Activated CD4-positive, CD25-positive, alpha-beta regulatory T cell treated with anti-CD3 and anti-CD28 coated beads, Interleukin-2, amount 50 U/mL, for 72 hours (primary cell): ENCODE results near the gene ENTR1.

Experiments
- DNase-seq: peaks from one replicate; pipeline ENCODE4 v3.0.0; 2021

The ENTR1 gene

DNA sequence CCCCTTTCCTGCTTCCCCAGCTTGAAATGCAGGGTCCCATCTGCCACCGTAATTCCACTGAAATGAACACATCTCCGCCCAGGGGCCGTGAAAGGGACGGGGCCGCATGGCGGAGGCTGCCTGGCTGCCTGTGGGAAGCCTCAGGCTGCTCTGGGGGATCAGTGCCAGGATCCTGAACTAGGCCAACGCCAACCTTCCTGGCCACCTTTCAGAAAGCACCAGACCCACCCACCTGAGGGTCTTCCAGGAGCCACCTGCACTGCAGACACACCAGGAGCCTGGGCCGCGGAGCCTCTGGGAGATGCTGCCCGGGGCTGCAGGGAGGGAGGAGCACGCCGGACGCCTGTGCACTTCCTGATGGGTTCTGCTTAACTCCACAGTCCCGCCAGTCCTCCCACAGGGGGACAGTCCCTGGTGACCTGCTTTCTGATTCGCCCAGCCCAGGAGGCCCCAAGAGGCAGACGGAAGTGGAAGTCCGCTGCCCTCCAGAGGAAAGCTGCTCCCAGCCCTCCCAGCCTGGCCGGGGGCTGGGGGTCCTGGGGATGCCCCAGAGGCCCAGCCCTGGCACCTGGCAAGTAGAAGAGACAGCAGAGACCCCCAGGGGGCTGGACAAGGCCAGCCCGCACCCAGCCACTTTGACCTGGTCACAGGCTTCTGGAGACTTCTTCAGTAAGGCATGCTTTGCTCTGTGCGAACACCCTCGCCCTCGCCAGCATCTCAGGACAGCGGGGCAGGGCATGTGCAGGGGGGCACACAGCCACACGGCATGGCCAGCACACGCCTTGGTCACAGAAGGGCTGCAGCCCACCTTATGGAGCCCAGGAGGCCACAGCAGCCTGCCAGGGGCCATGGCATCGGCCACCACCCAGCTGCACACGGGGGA, 36.9 kb downstream of the ENTR1 start, which contains the start of gene CARD9:
Gene CARD9, minus strand, starts transcription at position 370 of the 883 bp plus-strand sequence. CDS start 1,591 bp downstream, outside the sequence.
- DNase-seq: no peak

DNA sequence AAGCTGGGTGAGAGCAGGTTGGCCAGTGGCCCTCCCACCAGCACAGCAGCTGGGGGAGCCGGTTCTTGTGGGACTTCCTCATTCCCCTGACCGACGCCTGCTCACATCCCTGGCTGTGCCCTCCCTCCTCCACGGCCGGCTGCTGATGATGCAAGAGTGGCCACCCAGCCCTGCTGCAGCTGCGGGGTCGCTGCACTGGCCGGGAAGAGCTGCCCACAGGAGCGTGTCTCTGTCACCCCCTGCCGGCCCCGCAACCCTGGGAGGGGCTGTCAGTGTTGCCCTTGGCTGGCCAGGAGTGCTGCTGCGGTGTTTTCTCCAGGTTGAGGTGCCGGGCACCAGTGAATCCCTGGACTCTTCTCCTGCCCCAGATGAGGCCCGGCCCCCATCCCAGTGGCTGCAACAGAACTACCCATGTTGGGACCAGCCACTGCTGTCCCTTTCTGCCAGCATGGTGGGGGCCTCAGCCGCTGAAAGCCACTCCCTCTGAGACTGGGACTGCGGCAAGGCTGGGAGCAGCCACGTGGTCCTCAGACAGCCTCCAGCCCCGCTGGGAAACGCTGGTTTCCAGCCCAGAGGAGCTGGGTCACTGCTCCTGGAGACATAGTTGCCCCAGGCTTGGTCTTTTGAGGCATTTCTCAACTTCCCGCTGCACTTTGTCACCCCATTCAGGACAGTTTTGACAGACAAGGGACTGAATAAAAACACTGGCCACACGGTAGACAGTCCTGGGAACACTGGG, 37.7 kb downstream of the ENTR1 start:
- DNase-seq: no peak

DNA sequence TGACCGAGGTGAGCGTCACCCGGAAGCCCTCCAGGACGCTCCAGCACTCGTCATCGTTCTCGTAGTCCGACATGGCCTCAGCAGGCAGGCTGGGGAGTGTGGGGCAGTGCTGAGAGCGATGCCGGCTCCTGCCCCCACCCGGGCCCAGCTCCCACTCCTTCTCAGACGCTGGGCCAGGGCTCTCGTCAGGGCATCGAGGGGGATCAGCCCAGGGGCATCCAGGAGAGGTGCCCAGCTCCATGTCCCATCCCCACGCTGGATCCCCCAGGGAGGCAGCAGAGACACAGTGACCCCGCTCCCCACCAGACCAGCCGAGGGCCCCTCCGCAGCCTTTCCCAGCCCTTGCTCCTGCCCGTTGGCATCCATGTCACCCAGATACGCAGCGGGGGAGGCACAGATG, 38.4 kb downstream of the ENTR1 start:
- DNase-seq: no peak

DNA sequence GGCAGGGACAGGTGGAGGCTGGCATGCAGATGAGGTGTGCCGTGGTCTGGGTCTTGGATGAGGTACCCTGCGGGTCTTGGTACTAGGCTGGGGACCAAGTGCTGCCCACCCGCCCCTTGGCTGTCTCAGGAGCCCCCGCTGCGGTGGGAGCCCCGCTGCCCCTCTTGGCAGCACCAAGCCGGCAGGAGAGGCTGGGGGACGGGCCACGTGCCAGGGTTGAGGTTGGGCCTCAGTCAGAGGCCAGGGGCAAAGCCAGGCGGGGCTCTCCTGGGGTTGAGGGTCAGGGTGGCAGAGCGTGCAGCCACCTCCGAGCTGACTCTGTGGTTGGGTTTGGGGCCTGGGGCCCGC, 38.9 kb downstream of the ENTR1 start:
- no peak for DNase-seq

DNA sequence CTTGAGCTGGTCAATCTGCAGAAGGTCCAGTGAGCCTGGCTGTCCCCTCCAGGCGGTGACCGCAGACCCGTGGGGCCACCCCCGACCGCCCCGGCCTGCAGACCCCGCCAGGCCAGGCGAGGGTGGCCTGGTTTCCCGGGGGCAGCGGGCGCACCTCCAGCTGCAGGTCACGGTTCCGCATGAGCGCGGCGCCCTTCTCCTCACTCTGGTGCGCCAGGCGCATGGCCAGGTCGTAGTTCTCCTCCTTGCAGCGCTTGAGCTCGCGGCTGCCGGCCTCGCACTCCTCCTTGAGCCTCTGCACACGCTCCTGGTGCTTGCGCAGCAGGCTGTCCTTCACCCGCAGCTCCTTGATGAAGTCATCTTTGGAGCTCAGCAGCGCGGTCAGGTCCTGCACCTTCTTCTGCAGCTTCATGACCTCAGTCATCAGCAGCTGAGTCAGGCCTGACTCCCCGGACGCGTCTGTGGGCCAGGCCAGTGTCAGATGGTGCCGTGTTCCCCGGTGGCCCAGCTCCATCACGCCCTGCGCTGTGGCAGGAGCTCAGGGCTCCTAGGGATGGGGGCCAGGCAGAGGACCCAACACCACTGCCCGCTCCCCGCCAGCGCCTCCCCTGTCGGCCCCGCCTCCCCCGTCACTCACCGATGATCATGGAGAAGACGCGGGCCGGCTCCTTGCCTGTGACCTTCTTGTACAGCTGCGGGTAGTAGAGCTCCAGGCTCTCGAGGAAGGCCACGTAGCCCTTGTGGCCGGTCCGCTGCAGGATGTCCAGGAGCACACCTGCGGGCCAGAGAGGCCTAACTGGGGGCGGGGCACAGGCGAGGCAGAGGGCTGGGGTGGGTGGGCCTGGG, 39.5 kb downstream of the ENTR1 start:
- DNase-seq: no peak

DNA sequence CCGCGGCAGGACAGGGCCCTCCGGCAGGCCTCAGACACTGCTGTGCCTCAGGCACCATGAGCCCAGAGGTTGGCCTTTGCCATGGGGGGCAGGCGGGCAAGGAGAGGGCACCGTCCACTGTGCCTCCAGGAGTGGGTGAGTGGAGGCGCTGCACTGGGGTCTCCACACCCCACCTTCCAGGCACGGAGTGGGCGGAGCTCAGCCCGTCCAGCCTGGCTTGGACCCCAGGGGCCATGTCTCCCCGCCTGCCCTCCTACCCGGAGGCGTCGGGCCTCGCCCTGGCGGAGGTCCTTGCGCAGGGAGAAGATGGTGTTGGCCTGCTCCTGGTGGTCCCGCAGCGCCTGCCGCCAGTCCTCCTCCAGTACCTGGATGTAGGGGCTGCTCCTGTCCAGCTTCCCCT, 40.4 kb downstream of the ENTR1 start:
- DNase-seq: no peak

DNA sequence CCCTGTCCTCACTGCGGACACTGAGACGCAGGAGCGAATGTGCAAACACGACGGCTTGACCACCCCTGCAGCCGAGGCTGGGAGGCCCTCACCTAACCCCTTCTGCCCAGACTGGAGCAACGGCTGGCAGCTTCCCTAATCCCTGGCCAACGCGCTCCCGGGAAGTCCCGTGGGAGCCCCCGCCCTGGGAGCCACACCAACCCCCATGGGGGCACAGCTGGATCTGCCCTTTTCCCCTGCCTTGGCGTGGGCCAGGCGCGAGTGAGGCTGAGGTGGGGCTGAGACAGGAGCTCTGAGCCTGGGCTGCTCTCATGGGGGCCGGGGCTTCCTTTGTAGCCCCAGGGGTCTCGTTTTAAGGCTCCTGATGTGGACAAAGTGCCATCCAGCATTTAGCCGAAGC, 42.2 kb downstream of the ENTR1 start:
- no peak for DNase-seq

DNA sequence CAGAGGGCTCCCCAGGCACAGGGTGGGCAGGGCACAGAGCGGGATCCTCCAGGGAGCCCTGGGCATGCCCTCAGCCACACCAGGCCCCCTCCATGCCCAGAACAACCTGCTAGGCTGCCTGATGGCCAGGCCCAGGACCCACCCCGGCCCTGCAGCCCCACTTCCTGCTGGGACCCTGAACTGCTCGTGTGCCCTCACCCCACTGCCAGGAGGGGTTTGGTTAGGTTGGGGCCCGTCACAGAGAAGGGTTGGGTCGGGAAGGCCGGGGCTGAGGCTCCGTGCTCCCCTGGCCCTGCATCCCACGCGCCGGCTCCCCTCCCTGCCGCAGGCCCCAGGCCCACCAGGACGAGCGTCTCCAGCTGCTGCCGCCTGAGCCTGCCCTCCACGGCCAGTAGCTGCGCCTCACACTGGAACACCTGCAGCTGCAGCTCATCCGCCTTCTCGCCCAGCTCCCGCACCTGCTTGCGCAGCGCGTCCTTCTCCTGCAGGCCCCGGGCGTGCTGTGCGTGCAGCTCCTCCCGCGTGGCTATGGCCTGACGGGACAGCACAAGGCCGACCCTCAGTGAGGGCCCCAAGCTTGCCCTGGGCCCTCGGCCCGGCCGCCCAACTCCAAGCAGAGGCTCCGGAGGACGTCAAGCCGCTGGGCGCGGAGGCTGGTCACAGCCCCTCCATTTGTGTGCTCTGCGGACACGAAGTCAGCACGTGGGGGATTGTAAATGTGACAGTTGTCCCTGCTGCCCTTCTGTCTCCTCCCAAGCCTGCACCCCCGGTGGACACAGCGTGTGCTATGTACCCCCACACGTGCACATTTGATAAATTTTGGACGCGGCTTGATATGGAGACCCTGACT, 42.9 kb downstream of the ENTR1 start:
- DNase-seq: no peak

DNA sequence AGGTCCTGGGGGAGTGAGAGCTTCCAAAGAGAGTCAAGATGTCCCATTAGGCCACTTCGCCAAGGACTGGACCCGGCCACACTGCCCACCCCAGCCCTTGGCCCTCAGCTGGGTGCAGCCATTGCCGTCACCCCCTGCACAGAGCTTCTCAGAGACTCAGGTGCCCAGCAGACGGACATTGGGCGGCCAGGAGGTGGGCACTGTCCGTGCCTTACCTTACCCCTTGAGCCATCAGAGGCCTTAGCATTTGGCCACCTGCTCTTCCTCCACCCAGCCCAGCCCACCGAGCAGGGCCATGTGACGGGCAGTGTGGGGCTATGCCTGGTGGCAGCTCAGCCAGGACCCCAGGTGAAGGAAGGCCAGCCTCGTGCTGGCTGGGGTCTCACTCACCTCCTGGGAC, 43.6 kb downstream of the ENTR1 start:
- DNase-seq: no peak

DNA sequence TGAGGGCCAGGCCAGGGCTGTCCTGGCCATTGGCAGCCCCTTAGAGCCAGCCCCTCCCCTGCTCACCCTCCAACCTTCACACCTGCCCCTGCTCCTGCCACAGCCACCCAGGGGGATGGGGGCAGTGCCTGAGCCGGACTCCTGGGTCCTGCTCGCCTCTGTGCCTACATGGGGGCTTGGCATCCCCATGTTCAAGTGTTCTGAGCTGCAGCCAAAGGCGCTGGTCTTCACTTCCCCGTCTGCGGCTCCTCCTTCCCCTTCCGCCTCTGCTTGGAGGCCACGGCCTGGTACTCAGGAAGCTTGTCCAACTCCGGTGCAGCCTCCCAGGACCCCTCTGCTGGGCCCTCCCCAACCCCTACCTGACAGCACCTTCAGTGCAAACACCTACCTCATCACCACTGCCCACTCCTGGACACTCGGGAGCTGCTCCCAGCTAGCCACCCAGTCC, 44.6 kb downstream of the ENTR1 start:
- DNase-seq: no peak

DNA sequence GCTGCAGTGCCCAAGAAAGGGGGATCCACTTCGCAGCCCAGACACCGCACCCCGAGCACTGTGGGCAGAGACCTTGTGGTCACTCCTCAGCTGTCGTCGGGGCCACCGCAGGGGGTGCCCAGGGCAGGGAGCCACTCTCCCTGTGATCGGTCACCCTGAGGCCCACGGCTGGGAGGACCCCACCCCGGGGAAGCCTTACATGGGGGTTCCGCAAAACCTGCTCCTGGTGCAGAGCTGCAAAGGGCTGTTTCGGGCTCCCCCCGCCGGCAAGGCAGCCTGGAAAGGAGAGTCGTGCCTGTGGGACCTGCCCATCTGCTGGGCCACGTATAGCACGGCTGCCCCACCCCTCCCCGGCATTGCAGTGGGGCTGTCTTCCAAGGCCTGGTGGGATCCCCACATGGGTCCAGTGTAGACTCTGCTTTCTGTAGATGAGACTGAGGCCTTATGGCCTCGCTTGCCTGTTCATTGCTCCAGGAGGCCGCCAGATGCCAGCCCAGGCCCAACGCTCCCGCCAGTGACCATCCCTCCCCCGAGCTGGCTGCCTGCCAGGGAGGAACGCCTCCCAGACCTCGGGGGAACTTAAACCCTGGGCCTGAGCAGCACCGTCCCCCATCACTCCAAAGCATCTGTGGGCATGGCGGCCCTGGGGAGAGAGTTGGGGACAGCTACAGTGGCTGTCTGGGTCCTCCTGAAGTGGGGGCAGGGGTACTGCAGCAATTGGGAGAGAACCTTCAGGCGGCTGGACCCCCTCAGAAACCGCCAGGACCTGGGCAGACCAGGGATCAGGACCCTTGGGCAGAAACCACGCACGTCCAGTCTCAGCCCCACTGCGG, 45.3 kb downstream of the ENTR1 start:
- DNase-seq: no peak

DNA sequence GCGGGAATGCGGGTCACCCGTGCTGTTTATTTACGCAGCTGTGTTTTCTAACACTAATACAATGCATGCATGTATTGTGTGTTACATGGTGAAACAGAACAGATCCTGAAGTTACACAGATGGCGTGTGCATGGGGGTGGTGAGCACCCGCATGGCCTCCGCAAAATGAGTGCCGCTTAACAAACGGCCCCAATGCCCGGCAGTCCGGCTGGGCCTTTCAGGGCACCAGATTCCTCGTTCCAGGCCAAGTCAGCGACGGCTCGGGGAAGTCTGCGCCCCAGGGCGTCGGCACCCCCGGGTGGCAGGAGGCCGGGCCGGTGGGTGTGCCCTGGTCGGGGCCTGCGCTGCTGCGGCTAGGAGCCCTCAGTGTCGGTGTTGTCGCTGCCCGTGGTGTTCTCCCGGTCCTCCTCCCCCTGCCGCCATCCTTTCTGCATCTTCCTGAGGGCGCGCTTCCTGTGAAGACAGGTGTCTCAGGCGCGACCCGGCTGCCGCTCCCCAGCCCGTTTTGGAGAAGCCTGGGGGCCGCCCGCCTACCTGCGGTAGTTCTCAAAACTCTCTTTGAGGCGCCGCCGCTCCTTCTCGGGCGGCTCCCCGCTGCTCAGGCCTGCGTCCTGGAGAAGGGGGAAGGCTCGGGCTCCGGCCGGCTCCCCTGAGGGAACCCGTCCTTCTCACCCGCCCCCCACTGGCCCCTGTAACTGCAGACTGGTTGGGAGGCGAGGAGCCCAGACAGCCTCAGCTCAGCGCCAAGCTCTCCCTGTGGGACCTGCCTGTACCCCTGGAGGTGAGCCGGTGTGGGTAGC, 46.3 kb downstream of the ENTR1 start:
- no peak for DNase-seq

DNA sequence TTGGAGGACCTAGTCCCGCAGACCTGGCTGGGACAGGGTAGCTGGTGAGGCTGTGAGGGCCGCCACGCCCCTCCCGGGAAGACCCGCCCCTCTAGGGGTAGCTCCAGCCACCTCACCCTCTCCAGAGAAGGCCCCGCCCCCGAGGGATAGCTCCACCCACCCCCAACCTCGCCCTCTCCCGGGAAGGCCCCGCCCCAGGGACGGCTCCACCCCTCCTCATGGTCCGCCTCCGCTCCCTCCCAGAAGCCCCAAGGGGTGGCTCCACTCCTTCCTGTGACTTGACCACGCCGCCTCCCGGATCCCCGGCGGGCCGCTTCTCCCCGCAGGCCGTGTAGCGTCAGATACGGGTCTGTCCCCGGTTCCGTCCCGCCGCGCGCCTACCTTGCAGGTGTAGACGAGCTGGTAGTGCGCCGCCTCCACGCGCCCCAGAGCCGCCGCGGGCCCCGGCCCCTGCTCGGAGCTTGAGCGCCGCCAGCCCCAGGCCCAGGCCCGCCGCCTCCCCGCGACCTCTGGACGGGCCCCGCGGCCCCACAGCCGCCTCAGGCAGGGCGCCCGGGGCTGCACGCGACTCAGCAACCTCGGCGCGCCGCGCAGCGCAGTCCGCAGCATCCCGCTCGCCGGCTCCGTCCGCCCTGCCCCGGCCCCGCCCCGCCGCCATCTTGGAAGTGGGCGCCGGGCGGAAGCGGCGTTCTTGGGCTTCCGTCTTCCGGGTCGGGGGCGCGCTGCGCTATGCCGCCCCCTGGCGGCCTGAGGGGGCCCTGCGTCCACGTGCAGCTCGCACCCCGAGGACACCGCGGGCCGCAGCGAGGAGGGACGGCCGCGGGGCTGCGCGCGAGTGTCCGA, 47.1 kb downstream of the ENTR1 start, which contains the start of gene DNLZ:
Gene DNLZ, minus strand, starts transcription at position 639 of the 843 bp plus-strand sequence. Its CDS starts 30 bp downstream, at position 609.
- peak; percentile 94 for DNase-seq

DNA sequence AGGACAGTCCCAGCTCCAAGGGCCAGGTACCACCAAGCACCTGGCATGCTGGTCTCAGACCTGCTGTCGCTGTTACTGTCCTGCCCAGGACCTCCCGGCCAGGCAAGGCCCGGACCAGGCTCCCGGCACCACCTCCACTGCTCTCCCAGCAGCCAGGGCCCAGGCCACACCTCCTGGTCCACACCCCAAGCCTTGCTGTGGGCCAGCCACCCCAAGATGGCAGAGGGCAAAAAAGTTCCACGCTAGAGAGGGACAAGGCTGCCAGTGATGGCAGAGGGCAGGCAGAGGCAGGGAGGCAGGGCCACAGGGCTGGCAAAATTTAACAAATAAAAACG, 48.0 kb downstream of the ENTR1 start:
- no peak for DNase-seq

DNA sequence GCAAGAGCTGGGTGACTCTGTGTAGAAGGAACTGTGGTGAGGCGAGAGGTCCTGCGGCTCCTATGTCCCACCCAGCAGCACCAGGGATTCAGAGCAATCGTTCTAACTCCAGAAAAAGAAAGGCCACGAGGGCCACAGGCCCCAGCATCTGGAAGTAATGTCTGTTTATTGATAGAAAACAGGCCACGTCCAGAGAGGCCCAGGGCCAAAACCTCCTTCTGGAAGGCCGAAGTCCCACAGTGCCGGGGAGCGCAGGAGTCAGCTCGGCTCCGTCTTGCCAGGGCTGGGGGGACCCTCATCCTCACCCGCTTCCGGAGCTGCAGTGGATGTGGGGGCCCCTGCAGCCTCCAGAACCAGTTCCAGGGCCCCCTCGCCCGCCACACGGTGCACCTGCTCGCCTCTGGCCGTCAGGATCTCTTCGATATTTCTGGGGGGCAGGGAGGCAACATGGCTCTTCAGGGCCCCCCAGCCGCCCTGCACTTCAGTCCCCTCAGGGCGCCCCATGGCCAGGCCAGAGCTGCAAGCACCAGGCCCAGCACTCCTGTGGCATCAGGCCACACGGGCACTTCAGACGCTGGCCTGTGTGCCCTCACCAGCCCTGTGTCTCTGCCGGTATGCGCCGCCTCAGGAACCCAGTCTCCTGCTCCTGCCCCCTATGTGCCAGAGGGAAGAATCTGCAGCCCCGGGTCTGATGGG, 48.5 kb downstream of the ENTR1 start:
- no peak for DNase-seq

DNA sequence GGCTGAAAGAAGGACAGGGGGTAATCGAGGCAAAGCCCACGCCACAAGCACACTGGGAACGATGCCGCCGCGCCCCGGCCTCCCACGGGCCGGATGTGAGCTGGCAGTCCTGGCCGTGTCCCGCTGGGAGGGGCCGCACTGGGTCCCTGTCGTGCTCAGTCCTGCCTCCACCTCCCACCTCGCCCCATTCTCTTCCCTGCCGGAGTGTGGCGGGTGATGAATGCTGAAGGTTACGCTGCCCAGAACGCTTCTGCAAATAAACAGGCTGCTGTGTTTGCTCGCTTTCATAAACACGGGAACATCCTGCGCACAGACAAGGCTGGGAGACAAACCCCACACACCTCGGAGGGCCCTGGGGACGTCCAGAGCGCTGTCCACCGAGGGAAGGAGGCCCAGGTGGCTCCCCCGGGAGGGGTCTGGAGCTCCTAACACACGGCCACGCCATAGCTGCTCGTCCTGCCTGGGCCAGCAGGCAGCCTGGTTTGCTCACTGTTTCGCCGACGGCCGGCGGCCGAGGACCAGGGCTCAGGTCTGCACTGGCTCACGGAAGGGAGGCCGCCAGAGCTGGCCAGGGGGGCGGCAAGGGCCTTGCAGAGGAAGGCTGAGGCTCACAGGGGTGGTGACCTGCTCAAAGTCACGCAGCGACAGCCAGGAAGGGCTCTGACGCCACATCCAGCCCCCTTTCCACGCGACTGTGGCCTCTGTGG, 49.2 kb downstream of the ENTR1 start:
- no peak for DNase-seq

DNA sequence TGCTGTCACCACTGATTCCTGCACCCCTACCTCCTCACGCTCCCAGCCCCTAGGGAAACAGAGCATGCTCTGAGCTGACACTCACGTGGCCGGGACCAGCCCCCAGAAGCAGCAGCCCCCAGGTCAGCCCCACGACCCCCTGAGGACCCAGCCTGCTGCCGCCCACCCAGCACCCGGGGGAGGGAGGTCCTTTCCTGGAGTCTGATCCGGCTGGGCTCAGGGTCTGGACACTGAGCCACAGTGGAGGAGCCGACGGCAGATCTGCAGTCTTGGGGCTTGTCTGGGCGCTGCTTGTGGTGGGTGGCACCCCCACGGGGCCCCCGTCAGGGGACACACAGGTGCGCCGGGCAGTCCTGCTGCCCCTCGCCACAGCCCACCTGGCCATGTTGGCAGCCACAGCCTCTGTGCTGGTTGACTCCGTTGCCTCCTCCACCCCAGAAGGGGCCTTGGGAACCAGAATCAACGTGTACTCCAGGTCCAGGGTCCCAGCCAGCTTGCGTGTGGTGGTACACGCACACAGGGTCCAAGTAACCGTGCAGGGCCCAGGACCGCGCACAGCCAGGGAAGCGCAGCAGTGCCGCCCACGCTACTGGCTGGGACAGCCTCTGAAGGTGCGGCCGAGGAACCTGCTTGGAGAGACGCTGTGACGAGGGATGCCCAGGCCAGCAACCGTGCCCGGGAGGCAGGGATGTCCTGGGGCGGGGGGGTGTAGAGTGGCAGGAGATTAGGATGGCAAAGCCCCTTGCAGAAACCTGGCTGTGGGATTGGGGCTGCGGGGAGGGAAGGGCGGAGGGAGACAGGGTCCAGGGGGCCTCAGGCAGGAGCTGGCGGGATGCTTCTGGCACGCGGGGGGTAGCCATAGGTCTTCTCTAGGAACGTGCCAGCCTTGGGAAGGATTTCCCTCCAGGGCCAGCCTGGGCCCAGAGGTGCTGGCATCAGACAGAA, 50.4 kb downstream of the ENTR1 start:
- no peak for DNase-seq
